HUES48 (cell line): ENCODE results near the gene BICDL2.
A peak's percentile ranks its signal among the peaks of the same experiment; 100 is the strongest.

Experiments used
- H3K27ac ChIP-seq: one replicate; pipeline ENCODE4 v1.7.0; 2013; ENCODE audit warnings: low read depth, low read length, inconsistent platforms
- H3K27me3 ChIP-seq: 2 replicates; pipeline ENCODE4 v1.6.1; 2013; ENCODE audit warnings: mild to moderate bottlenecking, low read length; ENCODE audit not compliant: control insufficient read depth, insufficient read depth
- H3K36me3 ChIP-seq: 2 replicates; pipeline ENCODE4 v1.6.1; 2013; ENCODE audit warnings: low read length; ENCODE audit not compliant: control insufficient read depth, insufficient read depth
- H3K4me1 ChIP-seq: 2 replicates; pipeline ENCODE4 v1.6.1; 2013; ENCODE audit warnings: mild to moderate bottlenecking, low read length; ENCODE audit not compliant: control insufficient read depth, insufficient read depth
- H3K4me3 ChIP-seq: 2 replicates; pipeline ENCODE4 v1.5.1; 2013; ENCODE audit warnings: mild to moderate bottlenecking, low read depth, low read length
- H3K9ac ChIP-seq: 2 replicates; pipeline ENCODE4 v1.6.1; 2013; ENCODE audit warnings: mild to moderate bottlenecking, low read depth, low read length, moderate library complexity
- H3K9me3 ChIP-seq: 2 replicates; pipeline ENCODE4 v1.6.1; 2013; ENCODE audit warnings: low read length; ENCODE audit not compliant: control insufficient read depth, insufficient read depth

Gene BICDL2

DNA sequence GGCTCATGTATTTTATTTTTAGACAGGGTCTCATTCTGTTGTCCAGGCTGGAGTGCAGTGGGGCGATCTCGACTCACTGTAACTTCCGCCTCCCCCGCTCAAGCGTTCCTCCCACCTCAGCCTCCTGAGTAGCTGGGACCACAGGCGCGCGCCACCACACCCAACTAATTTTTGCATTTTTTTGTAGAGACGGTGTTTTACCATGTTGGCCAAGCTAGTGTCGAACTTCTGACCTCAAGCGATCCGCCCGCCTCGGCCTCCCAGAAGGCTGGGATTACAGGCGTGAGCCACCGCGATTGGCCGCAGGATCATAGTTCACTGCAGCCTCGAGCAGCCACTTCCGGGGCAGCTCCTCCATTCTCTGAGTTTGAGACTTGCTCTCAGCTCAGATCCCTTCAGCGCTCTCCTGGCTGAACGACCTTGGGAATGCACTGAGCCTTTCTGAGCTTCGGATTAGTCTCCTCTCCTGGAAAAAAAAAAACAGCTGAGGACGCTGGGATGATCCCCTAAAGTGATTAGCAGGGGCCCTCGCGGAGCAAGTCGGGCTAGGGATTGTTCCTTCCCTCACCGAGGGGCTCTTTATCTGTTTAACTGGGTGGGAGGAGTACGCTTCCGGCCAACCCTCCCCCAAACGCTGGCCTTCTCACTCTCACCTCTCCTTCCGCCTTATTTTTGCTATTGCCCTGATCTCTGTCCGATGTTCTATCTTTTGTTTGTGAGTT is 55.4 kb downstream of the BICDL2 start:
- Histone ChIP-seq H3K4me3 (peak overlapping the region; percentile 86), H3K9ac (peak overlapping the region; percentile 88; the same call in 1 of the 2 replicates), H3K4me1 (peaks cover 27% of the 10 kb centered on the region), H3K36me3 (peaks cover 24% of the 10 kb centered on the region), H3K27ac (peak overlapping the region; percentile 98), H3K9me3 (no peaks in the 10 kb centered on the region), H3K27me3 (no peaks in the 10 kb centered on the region)

DNA sequence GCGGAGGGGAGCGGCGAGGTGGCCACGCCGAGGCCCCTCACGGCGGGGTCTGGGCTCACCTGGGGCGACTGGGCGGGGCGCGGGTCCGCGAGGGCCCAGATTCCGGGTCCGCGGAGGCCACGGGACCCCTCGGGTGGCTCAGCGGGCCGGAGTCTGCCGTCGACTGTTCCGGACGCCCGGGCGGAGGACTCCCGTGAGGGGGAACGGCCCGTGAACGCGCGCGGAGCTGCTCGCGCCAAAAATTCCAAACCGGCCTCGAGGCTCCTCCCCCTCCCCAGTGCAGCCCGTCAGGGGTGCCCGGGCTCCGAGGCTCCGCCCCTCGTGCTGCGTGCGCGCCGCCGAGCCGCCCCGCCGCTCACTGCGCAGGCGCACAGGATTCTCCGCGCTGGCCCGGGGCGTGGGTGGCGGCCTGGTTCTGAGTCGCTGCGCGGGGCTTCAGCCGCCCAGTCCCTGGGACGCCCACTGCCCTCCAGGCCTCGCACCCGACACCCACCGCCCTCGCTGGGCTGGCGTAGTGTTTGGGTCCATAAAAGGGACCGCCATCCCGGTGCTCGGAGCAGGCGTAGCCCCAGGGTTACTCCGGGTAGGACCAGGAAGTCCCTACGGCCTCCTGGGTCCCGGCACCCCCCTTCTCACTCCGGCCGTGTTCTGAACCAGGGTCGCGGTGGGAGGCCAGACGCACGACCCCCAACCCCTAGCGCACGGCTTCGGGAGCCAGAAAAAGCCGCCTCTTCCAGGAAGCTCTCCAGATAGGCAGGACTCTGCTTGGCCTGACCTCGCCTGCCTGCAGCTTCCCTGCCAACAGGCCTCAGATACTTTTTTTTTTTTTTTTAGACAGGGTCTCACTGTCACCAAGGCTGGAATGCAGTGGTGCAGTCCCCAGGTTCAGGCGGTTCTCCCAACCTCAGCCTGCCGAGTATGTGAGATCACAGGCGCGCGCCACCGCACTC is 56.2 kb downstream of the BICDL2 start, which contains the start of gene PKMYT1:
Gene PKMYT1 (minus strand): TSS at position 220 of the 950 bp plus-strand sequence. CDS start 789 bp downstream, outside the sequence.
- Histone ChIP-seq H3K36me3 (peaks cover 32% of the 10 kb centered on the region), H3K4me1 (peaks cover 27% of the 10 kb centered on the region), H3K9ac (peak within 1 kb of the TSS; percentile 88), H3K27me3 (no peaks in the 10 kb centered on the region), H3K9me3 (no peaks in the 10 kb centered on the region), H3K27ac (peak within 1 kb of the TSS; percentile 98), H3K4me3 (peak within 1 kb of the TSS; percentile 86)

DNA sequence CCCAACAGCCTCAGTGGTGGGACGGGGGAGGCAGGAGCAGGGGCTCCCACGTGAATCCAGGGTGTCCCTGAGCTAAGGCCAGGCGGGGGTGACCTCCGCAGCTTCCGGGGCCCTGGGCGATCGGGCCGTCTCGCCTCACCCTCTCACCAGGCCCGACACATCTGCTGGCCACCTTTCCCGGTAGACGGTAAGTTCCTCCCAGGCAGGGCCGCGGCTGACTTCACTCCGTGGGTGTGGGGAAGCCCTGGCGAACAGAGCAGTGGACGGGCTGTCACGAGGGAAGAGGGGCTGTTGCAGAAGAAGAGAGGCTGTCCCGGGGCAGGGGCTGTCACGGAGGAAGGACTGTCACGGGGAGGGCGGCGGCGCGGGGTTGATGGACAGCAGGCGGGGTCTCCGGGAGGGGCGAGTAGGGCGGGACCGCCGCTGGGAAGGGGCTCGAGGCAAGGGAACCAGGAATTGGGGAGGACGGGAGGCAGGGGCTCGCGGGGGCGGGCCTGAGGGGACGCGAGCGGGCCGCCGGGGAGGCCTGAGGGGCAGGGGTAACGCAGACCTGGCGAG is 57.0 kb downstream of the BICDL2 start:
- H3K4me1 ChIP-seq = peaks cover 27% of the 10 kb centered on the region

More for the DNA sequence above, 57.0 kb downstream of the BICDL2 start:
- Histone ChIP-seq H3K36me3 (peaks cover 40% of the 10 kb centered on the region), H3K27me3 (no peaks in the 10 kb centered on the region), H3K4me3 (peak overlapping the region; percentile 86), H3K27ac (peak overlapping the region; percentile 98), H3K9ac (peak overlapping the region; percentile 88; the same call in 1 of the 2 replicates), H3K9me3 (no peaks in the 10 kb centered on the region)
